ENCODE data around the gene DNMT1. TPM values are rescaled to one million over a fixed set of nuclear protein-coding genes. Genes with fewer than 3 reads are reported as not detected.

Gene DNMT1
- polyA plus RNA-seq, 1 donor from 2014 or later: 58.4 TPM

- Histone ChIP-seq H3K36me3 (ENCODE audit: insufficient read depth, low read length) (peaks cover 4% of the 10 kb centered on the region), H3K9me2 (ENCODE audit: insufficient read depth, low read length) (no peaks in the 10 kb centered on the region), H3K79me2 (replicated peaks; ENCODE audit: insufficient read depth, low read length) (no peaks in the 10 kb centered on the region), H2AFZ (ENCODE audit: low read depth, low read length) (no peak overlapping the region), H3K4me3 (ENCODE audit: low read length) (no peak overlapping the region), H3K27me3 (ENCODE audit: insufficient read depth, low read depth, low read length) (no peaks in the 10 kb centered on the region), H3K9ac (ENCODE audit: low read length) (no peak overlapping the region), H3K9me3 (ENCODE audit: low read length) (no peaks in the 10 kb centered on the region), H3K4me2 (ENCODE audit: low read length) (no peak overlapping the region), H3K27ac (ENCODE audit: low read length) (no peak overlapping the region), H4K20me1 (ENCODE audit: insufficient read depth) (no peaks in the 10 kb centered on the region), H3F3A (ENCODE audit: insufficient read depth, low read length, poor library complexity, severe bottlenecking) (no peaks in the 10 kb centered on the region)
- TF ChIP-seq TAF1 (IDR thresholded peaks at IDR 0.05; ENCODE audit: low read depth) (no peak), EP300 (conservative IDR thresholded peaks at IDR 0.05; ENCODE audit: poor library complexity, severe bottlenecking) (no peak), MXI1 (conservative IDR thresholded peaks at IDR 0.05; ENCODE audit: poor library complexity, severe bottlenecking) (no peak), EZH2 (IDR thresholded peaks at IDR 0.05; ENCODE audit: borderline replicate concordance, insufficient read depth, low read length, poor library complexity, severe bottlenecking) (no peak), CTCF (IDR thresholded peaks at IDR 0.05; ENCODE audit: poor library complexity, severe bottlenecking) (no peak), REST (IDR thresholded peaks at IDR 0.05; ENCODE audit: borderline replicate concordance) (no peak), SMC3 (conservative IDR thresholded peaks at IDR 0.05; ENCODE audit: poor library complexity) (no peak), POLR2AphosphoS5 (IDR thresholded peaks at IDR 0.05) (no peak), RAD21 (conservative IDR thresholded peaks at IDR 0.05) (no peak)
Measured at GRCh38 chr19:10138879-10139795, 55.6 kb downstream of the DNMT1 start.

- Histone ChIP-seq H3K27ac (ENCODE audit: low read length) (no peak overlapping the region), H3K79me2 (replicated peaks; ENCODE audit: insufficient read depth, low read length) (no peaks in the 10 kb centered on the region), H4K20me1 (ENCODE audit: insufficient read depth) (no peaks in the 10 kb centered on the region), H3K9me2 (ENCODE audit: insufficient read depth, low read length) (no peaks in the 10 kb centered on the region), H3K4me2 (ENCODE audit: low read length) (no peak overlapping the region), H2AFZ (ENCODE audit: low read depth, low read length) (no peak overlapping the region), H3K27me3 (ENCODE audit: insufficient read depth, low read depth, low read length) (no peaks in the 10 kb centered on the region), H3K36me3 (ENCODE audit: insufficient read depth, low read length) (peaks cover 4% of the 10 kb centered on the region), H3K9ac (ENCODE audit: low read length) (no peak overlapping the region), H3F3A (ENCODE audit: insufficient read depth, low read length, poor library complexity, severe bottlenecking) (no peaks in the 10 kb centered on the region), H3K4me3 (ENCODE audit: low read length) (no peak overlapping the region), H3K9me3 (ENCODE audit: low read length) (no peaks in the 10 kb centered on the region)
- TF ChIP-seq RAD21 (conservative IDR thresholded peaks at IDR 0.05) (no peak), POLR2AphosphoS5 (IDR thresholded peaks at IDR 0.05) (no peak), EZH2 (IDR thresholded peaks at IDR 0.05; ENCODE audit: borderline replicate concordance, insufficient read depth, low read length, poor library complexity, severe bottlenecking) (no peak), EP300 (conservative IDR thresholded peaks at IDR 0.05; ENCODE audit: poor library complexity, severe bottlenecking) (no peak), REST (IDR thresholded peaks at IDR 0.05; ENCODE audit: borderline replicate concordance) (no peak)
Measured at GRCh38 chr19:10137751-10138682, 56.7 kb downstream of the DNMT1 start.
